SK-N-SH treated with all-trans-retinoic acid at 6 μM for 48 hours (cell line): ENCODE results near the gene MEGF9.

Experiments used
- ATAC-seq: fragments of 200-7000 bp; cut with Tn5 transposase; 3 replicates; pipeline ENCODE4 v1.9.1; 2020; ENCODE audit warnings: mild to moderate bottlenecking, moderate library complexity
- ARNTL ChIP-seq: fragments of 450-650 bp; formaldehyde crosslinking; IDR thresholded peaks from 2 replicates; pipeline ENCODE4 v1.5.0; 2020; ENCODE audit warnings: low read depth, mild to moderate bottlenecking, moderate library complexity, borderline replicate concordance
- BACH2 ChIP-seq: fragments of 250-450 bp; sonication (Bioruptor Pico); IDR thresholded peaks from 2 replicates; pipeline ENCODE4 v1.9.0; 2021; ENCODE audit warnings: mild to moderate bottlenecking, borderline replicate concordance
- ESRRG ChIP-seq: fragments of 250-450 bp; sonication (Bioruptor Pico); IDR thresholded peaks from 2 replicates; pipeline ENCODE4 v1.6.1; 2021; ENCODE audit warnings: mild to moderate bottlenecking
- ISL1 ChIP-seq: fragments of 250-450 bp; sonication (Bioruptor Pico); IDR thresholded peaks from 2 replicates; pipeline ENCODE4 v2.1.2; 2022; ENCODE audit warnings: mild to moderate bottlenecking, moderate library complexity
- OSR1 ChIP-seq: fragments of 250-450 bp; sonication (Bioruptor Pico); IDR thresholded peaks from 2 replicates; pipeline ENCODE4 v1.8.0; 2022; ENCODE audit warnings: moderate library complexity, mild to moderate bottlenecking, inconsistent platforms
- PPARA ChIP-seq: fragments of 250-450 bp; sonication (Bioruptor Pico); IDR thresholded peaks from 2 replicates; pipeline ENCODE4 v1.5.0; 2020; ENCODE audit warnings: mild to moderate bottlenecking, borderline replicate concordance
- RARB ChIP-seq: fragments of 250-450 bp; sonication (Bioruptor Pico); IDR thresholded peaks from 2 replicates; pipeline ENCODE4 v1.8.0; 2021; ENCODE audit warnings: mild to moderate bottlenecking, moderate library complexity
- SNAI2 ChIP-seq: fragments of 250-450 bp; sonication (Bioruptor Pico); IDR thresholded peaks from 2 replicates; pipeline ENCODE4 v1.5.0; 2020; ENCODE audit warnings: mild to moderate bottlenecking, moderate library complexity
- TCF4 ChIP-seq: fragments of 250-450 bp; sonication (Bioruptor Pico); IDR thresholded peaks from 2 replicates; pipeline ENCODE4 v1.8.0; 2021; ENCODE audit warnings: mild to moderate bottlenecking, moderate library complexity, borderline replicate concordance
- TOX ChIP-seq: fragments of 250-450 bp; sonication (Bioruptor Pico); IDR thresholded peaks from 2 replicates; pipeline ENCODE4 v1.8.0; 2021; ENCODE audit warnings: mild to moderate bottlenecking, moderate library complexity, borderline replicate concordance
- ZC3H10 ChIP-seq: fragments of 250-450 bp; sonication (Bioruptor Pico); IDR thresholded peaks from 2 replicates; pipeline ENCODE4 v1.5.1; 2021; ENCODE audit warnings: mild to moderate bottlenecking, moderate library complexity
- ZFP3 ChIP-seq: fragments of 250-450 bp; sonication (Bioruptor Pico); IDR thresholded peaks from 2 replicates; pipeline ENCODE4 v1.5.0; 2020; ENCODE audit warnings: mild to moderate bottlenecking, moderate library complexity
- ZFP30 ChIP-seq: fragments of 450-650 bp; formaldehyde crosslinking; IDR thresholded peaks from 2 replicates; pipeline ENCODE4 v1.5.0; 2022; ENCODE audit warnings: mild to moderate bottlenecking, moderate library complexity
- ZNF565 ChIP-seq: fragments of 450-650 bp; formaldehyde crosslinking; conservative IDR thresholded peaks from 2 replicates; pipeline ENCODE4 v1.5.0; 2020; ENCODE audit warnings: low read depth, mild to moderate bottlenecking, moderate library complexity
- ZNF70 ChIP-seq: fragments of 450-650 bp; formaldehyde crosslinking; IDR thresholded peaks from 2 replicates; pipeline ENCODE4 v1.5.0; 2020; ENCODE audit warnings: mild to moderate bottlenecking, moderate library complexity
- ZNF8 ChIP-seq: fragments of 450-650 bp; formaldehyde crosslinking; IDR thresholded peaks from 2 replicates; pipeline ENCODE4 v1.5.0; 2020; ENCODE audit warnings: mild to moderate bottlenecking, moderate library complexity
- TF ChIP-seq, protein P1 (sequence below): fragments of 250-450 bp; sonication (Bioruptor Pico); IDR thresholded peaks from 2 replicates; pipeline ENCODE4 v1.5.1; 2020; ENCODE audit warnings: low read depth, mild to moderate bottlenecking, moderate library complexity
- TF ChIP-seq, protein P2 (sequence below): fragments of 250-450 bp; sonication (Bioruptor Pico); IDR thresholded peaks from 2 replicates; pipeline ENCODE4 v1.8.0; 2021; ENCODE audit warnings: low read depth, mild to moderate bottlenecking, moderate library complexity, borderline replicate concordance
- TF ChIP-seq, protein P3 (sequence below): fragments of 250-450 bp; sonication (Bioruptor Pico); IDR thresholded peaks from 2 replicates; pipeline ENCODE4 v1.5.1; 2021; ENCODE audit warnings: mild to moderate bottlenecking, moderate library complexity
- TF ChIP-seq, protein P4 (sequence below): fragments of 250-450 bp; sonication (Bioruptor Pico); IDR thresholded peaks from 2 replicates; pipeline ENCODE4 v1.8.0; 2020; ENCODE audit warnings: mild to moderate bottlenecking, moderate library complexity, borderline replicate concordance

MEGF9 gene

DNA sequence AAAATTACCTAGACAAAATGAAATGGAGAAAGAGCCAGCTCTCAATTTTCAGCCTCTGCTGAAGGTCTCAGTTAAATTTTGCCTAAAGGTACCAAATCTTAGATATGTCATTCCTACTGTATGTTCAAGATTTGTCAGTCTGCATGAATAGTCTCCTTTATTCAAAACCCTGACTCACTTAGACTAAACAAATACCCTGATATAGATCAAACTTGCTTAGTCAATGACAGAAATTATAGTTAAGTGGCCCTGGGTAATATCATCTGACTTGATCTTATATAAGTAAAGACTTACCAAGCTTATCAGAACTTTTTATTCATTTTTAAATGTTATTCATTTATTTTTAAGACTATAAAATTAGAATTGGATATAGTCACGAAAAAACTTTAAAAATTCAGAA lies 12.2 kb downstream of the MEGF9 start:
- peak; percentile 73 for ATAC-seq
- TF ChIP-seq ARNTL (CRISPR knock-in tag) (no peak), TOX (CRISPR knock-in tag) (0 out of 2 replicates have a peak, but pooled peaks have one; percentile 56), ZNF8 (CRISPR knock-in tag) (no peak), BACH2 (CRISPR knock-in tag) (no peak), ZNF565 (CRISPR knock-in tag) (no peak), ESRRG (CRISPR knock-in tag) (no peak), ZC3H10 (CRISPR knock-in tag) (peak; percentile 69; the same call in 1 of the 2 replicates), ISL1 (CRISPR knock-in tag) (peak; percentile 96), SNAI2 (CRISPR knock-in tag) (no peak), PPARA (no peak)
- TF ChIP-seq, protein P1, sequence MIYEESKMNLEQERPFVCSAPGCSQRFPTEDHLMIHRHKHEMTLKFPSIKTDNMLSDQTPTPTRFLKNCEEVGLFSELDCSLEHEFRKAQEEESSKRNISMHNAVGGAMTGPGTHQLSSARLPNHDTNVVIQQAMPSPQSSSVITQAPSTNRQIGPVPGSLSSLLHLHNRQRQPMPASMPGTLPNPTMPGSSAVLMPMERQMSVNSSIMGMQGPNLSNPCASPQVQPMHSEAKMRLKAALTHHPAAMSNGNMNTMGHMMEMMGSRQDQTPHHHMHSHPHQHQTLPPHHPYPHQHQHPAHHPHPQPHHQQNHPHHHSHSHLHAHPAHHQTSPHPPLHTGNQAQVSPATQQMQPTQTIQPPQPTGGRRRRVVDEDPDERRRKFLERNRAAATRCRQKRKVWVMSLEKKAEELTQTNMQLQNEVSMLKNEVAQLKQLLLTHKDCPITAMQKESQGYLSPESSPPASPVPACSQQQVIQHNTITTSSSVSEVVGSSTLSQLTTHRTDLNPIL (CRISPR knock-in tag): 0 out of 2 replicates have a peak, but pooled peaks have one; percentile 13

DNA sequence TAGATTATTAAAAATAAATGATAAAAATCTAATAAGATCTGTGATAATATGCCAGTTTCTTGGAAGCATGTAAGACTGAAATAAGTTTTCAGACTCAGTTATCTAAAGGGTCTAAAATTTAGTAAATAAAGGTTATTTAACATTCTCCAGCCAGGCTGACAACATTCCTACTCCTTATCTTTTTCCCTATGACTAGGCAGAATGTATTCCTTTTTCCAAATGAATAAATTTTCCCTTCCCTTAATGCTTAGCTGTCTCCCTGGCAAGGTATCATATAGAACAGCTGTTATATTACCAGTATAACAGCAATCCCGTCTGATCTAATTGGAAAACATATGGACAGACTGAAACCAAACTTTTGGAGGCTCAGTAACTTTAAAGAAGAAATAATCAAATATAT lies 13.0 kb downstream of the MEGF9 start:
- ATAC-seq: no peak
- no peak for TF ChIP-seq PPARA
- TF ChIP-seq ZNF565 (CRISPR knock-in tag): no peak
- TF ChIP-seq, protein P1 (CRISPR knock-in tag): no peak
- no peak for TF ChIP-seq ZC3H10 (CRISPR knock-in tag)
- TF ChIP-seq ZNF8 (CRISPR knock-in tag): no peak
- TF ChIP-seq ARNTL (CRISPR knock-in tag): no peak
- TF ChIP-seq ZNF70 (CRISPR knock-in tag): no peak
- TF ChIP-seq SNAI2 (CRISPR knock-in tag): no peak
- TF ChIP-seq ZFP3 (CRISPR knock-in tag): no peak
- no peak for TF ChIP-seq ESRRG (CRISPR knock-in tag)
- no peak for TF ChIP-seq RARB (CRISPR knock-in tag)
- TF ChIP-seq ZFP30 (CRISPR knock-in tag): no peak
- TF ChIP-seq BACH2 (CRISPR knock-in tag): no peak
- TF ChIP-seq, protein P2, sequence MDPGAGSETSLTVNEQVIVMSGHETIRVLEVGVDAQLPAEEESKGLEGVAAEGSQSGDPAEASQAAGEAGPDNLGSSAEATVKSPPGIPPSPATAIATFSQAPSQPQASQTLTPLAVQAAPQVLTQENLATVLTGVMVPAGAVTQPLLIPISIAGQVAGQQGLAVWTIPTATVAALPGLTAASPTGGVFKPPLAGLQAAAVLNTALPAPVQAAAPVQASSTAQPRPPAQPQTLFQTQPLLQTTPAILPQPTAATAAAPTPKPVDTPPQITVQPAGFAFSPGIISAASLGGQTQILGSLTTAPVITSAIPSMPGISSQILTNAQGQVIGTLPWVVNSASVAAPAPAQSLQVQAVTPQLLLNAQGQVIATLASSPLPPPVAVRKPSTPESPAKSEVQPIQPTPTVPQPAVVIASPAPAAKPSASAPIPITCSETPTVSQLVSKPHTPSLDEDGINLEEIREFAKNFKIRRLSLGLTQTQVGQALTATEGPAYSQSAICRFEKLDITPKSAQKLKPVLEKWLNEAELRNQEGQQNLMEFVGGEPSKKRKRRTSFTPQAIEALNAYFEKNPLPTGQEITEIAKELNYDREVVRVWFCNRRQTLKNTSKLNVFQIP (CRISPR knock-in tag): no peak
- TF ChIP-seq OSR1: no peak
- TF ChIP-seq, protein P3, sequence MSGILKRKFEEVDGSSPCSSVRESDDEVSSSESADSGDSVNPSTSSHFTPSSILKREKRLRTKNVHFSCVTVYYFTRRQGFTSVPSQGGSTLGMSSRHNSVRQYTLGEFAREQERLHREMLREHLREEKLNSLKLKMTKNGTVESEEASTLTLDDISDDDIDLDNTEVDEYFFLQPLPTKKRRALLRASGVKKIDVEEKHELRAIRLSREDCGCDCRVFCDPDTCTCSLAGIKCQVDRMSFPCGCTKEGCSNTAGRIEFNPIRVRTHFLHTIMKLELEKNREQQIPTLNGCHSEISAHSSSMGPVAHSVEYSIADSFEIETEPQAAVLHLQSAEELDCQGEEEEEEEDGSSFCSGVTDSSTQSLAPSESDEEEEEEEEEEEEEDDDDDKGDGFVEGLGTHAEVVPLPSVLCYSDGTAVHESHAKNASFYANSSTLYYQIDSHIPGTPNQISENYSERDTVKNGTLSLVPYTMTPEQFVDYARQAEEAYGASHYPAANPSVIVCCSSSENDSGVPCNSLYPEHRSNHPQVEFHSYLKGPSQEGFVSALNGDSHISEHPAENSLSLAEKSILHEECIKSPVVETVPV (CRISPR knock-in tag): no peak
- TF ChIP-seq TCF4 (CRISPR knock-in tag): no peak
- TF ChIP-seq, protein P4, sequence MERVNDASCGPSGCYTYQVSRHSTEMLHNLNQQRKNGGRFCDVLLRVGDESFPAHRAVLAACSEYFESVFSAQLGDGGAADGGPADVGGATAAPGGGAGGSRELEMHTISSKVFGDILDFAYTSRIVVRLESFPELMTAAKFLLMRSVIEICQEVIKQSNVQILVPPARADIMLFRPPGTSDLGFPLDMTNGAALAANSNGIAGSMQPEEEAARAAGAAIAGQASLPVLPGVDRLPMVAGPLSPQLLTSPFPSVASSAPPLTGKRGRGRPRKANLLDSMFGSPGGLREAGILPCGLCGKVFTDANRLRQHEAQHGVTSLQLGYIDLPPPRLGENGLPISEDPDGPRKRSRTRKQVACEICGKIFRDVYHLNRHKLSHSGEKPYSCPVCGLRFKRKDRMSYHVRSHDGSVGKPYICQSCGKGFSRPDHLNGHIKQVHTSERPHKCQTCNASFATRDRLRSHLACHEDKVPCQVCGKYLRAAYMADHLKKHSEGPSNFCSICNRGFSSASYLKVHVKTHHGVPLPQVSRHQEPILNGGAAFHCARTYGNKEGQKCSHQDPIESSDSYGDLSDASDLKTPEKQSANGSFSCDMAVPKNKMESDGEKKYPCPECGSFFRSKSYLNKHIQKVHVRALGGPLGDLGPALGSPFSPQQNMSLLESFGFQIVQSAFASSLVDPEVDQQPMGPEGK (CRISPR knock-in tag): no peak
- TF ChIP-seq TOX (CRISPR knock-in tag): no peak

DNA sequence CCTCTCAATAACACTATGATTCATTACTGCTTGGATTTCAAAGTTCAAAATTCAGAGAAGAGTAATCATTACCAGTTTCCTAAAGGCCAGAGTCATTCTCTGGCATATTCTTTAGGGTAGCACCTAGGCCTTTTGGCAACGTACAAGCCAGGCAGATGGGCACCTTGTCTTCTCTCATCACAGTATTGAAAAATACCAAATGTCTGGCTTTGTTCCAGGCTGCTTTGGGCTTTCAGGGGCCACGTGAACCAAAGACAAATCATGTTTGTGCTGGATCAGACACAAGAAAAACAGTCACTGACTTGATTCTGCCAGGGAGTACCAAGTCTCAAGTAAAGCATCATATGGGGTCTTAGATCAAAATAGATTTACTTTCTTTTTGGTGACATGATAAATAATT lies 15.5 kb downstream of the MEGF9 start:
- TF ChIP-seq ISL1 (CRISPR knock-in tag) (peak; percentile 66), ZNF70 (CRISPR knock-in tag) (no peak)
- peak; percentile 39 for ATAC-seq

DNA sequence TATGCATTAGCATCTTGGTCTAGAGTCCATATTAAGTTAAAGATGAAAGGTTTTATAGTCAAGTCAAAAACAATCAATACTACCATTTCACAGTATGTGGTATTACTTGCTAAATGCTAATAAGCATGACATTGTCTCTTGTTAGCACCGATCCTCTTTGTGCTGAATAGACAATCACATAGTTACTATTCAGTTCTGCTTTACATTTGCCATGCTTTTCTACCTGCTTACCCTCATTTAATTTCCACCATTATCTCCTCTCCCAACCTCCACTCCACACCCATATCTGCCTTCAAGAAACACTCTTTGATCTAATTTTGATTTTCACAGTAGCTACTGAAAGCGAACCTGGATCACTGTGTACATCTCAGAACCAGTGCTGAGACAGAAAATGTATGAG lies 16.8 kb downstream of the MEGF9 start:
- ATAC-seq: no peak

More for the DNA sequence above, 16.8 kb downstream of the MEGF9 start:
- TF ChIP-seq ZFP30 (CRISPR knock-in tag): no peak
- TF ChIP-seq ISL1 (CRISPR knock-in tag): no peak
- TF ChIP-seq, protein P3 (CRISPR knock-in tag): no peak
- no peak for TF ChIP-seq ESRRG (CRISPR knock-in tag)
- no peak for TF ChIP-seq SNAI2 (CRISPR knock-in tag)
- TF ChIP-seq RARB (CRISPR knock-in tag): no peak
